Sigmoid colon (tissue), 7 donors: ENCODE results near the gene ABCD3. TPM values are rescaled to one million over a fixed set of nuclear protein-coding genes. Genes with fewer than 3 reads are reported as not detected.

Source experiments
- DNase-seq: peaks from one replicate; pipeline ENCODE4 v3.0.0-alpha.2; 2019
- H3K27ac ChIP-seq, 4 donors: fragments of 200-600 bp; sonication (generic); one replicate each; pipeline ENCODE4 v1.5.1; 2016 to 2019; ENCODE audit warnings: mild to moderate bottlenecking in 1 of 4
- H3K27me3 ChIP-seq, 3 donors: fragments of 200-600 bp; sonication (generic); one replicate each; pipeline ENCODE4 v1.5.1; 2019; ENCODE audit warnings: mild to moderate bottlenecking in 1 of 3
- H3K36me3 ChIP-seq, 4 donors: fragments of 200-600 bp; sonication (generic); one replicate each; pipeline ENCODE4 v1.5.1; 2016 to 2019
- H3K4me1 ChIP-seq, 4 donors: fragments of 200-600 bp; sonication (generic); one replicate each; pipeline ENCODE4 v1.5.1; 2017 to 2019
- H3K4me3 ChIP-seq, 4 donors: fragments of 200-600 bp; sonication (generic); one replicate each; pipeline ENCODE4 v1.5.1; 2017 to 2019; ENCODE audit warnings: mild to moderate bottlenecking in 2 of 4, moderate library complexity in 1 of 4
- H3K9me3 ChIP-seq, 4 donors: fragments of 200-600 bp in 3 of 4; sonication (generic) in 3 of 4; one replicate each; pipeline versions ENCODE4 v1.5.1 to v1.6.1; 2013 to 2019
- EP300 ChIP-seq, 4 donors: sonication (generic); formaldehyde crosslinking; IDR thresholded peaks; one replicate each; pipeline ENCODE4 v1.6.1; 2017; ENCODE audit warnings: antibody characterized with exemption in 4 of 4
- POLR2A ChIP-seq, 2 donors: fragments of 450-650 bp; IDR thresholded peaks; one replicate each; pipeline ENCODE4 v1.6.1; 2016; ENCODE audit warnings: antibody characterized with exemption in 2 of 2, mild to moderate bottlenecking in 2 of 2, moderate library complexity in 2 of 2
- POLR2AphosphoS5 ChIP-seq, 4 donors: sonication (generic); formaldehyde crosslinking; IDR thresholded peaks; one replicate each; pipeline ENCODE4 v1.6.1; 2017; ENCODE audit warnings: antibody characterized with exemption in 4 of 4
- WGBS, 2 donors: extraction: QIAGEN DNeasy Blood & Tissue Kit; methylation state at CpG; one replicate each; pipeline ENCODE4 v1.1.7; 2013; 5-methylcytosine and 5-hydroxymethylcytosine counted together
- intact Hi-C: fragments of 100-400 bp; cut with DNase I; formaldehyde crosslinking; loops from one replicate; pipeline ENCODE4 v1.15.1; 2023
- polyA plus RNA-seq, 3 donors: library from polyadenylated mRNA; stranded (reverse); fragments of 200-250 nt; gene quantifications; one replicate each; pipeline ENCODE4 v1.2.3, GENCODE V29; 2013
- total RNA-seq, 4 donors: library from RNA; depleted of rRNA; stranded (reverse); fragments of >200 nt; gene quantifications; one replicate each; pipeline ENCODE4 v1.1.0, GENCODE V29; 2016
- TF ChIP-seq, protein P1 (sequence below), 4 experiments: fragments of 450-650 bp in 3 of 4; fragments of 200-600 bp in 1 of 4; IDR thresholded peaks; one replicate each; pipeline ENCODE4 v1.5.1; 2016 to 2019; ENCODE audit warnings: antibody characterized with exemption in 4 of 4, mild to moderate bottlenecking in 3 of 4, moderate library complexity in 2 of 4
- donor health status: healthy with polysubstance abuse.
- donor health status: Bipolar disorder and iron deficiency.
- donor health status: healthy.

The ABCD3 gene
- total and polyA plus RNA-seq, 7 donors: 21.0 to 55.6 (median 33.5) TPM

GRCh38 chr1:94383966-94384408 lies 34.2 kb upstream of the ABCD3 start:
- Histone ChIP-seq H3K27me3 (no peaks in the 10 kb centered on the region), H3K4me1 (no peaks in the 10 kb centered on the region), H3K27ac (no peak overlapping the region), H3K4me3 (no peak overlapping the region), H3K9me3 (no peaks in the 10 kb centered on the region), H3K36me3 (no peaks in the 10 kb centered on the region)
- intact Hi-C loops: no loop called here
- DNase-seq: no peak
- no peak for TF ChIP-seq POLR2AphosphoS5 (IDR thresholded peaks at IDR 0.05)
- TF ChIP-seq EP300 (IDR thresholded peaks at IDR 0.05): no peak
- TF ChIP-seq POLR2A (IDR thresholded peaks at IDR 0.05): no peak
- TF ChIP-seq, protein P1, sequence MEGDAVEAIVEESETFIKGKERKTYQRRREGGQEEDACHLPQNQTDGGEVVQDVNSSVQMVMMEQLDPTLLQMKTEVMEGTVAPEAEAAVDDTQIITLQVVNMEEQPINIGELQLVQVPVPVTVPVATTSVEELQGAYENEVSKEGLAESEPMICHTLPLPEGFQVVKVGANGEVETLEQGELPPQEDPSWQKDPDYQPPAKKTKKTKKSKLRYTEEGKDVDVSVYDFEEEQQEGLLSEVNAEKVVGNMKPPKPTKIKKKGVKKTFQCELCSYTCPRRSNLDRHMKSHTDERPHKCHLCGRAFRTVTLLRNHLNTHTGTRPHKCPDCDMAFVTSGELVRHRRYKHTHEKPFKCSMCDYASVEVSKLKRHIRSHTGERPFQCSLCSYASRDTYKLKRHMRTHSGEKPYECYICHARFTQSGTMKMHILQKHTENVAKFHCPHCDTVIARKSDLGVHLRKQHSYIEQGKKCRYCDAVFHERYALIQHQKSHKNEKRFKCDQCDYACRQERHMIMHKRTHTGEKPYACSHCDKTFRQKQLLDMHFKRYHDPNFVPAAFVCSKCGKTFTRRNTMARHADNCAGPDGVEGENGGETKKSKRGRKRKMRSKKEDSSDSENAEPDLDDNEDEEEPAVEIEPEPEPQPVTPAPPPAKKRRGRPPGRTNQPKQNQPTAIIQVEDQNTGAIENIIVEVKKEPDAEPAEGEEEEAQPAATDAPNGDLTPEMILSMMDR (IDR thresholded peaks at IDR 0.05): no peak
- 11 to 51% methylated on average over 4 of the region's 4 CpGs for WGBS, 2 donors

DNA sequence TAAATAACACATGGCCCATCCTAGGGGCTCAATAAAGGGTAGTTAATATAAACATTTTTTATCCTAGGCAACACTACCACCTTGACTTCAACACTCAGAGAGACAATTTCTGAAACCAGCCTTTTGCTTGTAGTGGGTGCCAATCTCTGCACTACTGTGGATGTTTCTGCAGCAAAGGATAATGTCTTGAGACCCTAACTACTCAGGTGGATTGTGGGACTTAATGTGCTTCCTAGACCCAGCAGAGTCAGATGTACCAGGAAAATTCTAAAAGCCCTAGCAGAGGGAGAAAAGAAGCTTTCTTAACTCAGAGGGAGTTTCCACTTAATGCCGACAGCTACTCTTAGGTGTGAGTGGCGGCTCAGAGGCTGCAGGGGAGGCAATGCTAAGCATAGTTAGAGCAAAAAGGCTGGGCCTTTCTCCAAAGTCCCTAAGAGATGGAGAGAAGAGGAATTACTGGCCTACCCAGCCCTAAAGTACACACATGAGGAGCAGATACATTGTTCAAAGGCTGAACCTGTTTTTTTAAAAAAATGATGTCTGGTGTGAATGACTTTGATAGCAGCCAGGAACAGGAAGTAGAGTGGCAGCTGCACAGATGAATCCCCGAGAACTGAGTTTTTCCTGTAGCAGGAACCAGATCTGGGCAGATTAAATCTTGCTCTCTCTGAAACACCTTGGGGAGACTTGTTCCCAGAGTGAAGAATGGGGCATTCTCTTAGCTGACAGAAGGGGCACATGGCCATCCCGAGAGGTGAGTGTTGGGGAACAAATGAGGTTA lies 33.5 kb upstream of the ABCD3 start:
- 13 to 33% methylated on average over 4 of the region's 4 CpGs for WGBS, 2 donors
- TF ChIP-seq EP300 (IDR thresholded peaks at IDR 0.05) (no peak), POLR2A (IDR thresholded peaks at IDR 0.05) (no peak), POLR2AphosphoS5 (IDR thresholded peaks at IDR 0.05) (no peak)
- TF ChIP-seq, protein P1 (IDR thresholded peaks at IDR 0.05): no peak
- DNase-seq: no peak
- H3K27ac ChIP-seq: no peak overlapping the region
- no peaks in the 10 kb centered on the region for H3K9me3 ChIP-seq
- H3K4me3 ChIP-seq: no peak overlapping the region
- H3K36me3 ChIP-seq: no peaks in the 10 kb centered on the region
- H3K4me1 ChIP-seq: no peaks in the 10 kb centered on the region
- H3K27me3 ChIP-seq: no peaks in the 10 kb centered on the region
- intact Hi-C loops: no loop called here

DNA sequence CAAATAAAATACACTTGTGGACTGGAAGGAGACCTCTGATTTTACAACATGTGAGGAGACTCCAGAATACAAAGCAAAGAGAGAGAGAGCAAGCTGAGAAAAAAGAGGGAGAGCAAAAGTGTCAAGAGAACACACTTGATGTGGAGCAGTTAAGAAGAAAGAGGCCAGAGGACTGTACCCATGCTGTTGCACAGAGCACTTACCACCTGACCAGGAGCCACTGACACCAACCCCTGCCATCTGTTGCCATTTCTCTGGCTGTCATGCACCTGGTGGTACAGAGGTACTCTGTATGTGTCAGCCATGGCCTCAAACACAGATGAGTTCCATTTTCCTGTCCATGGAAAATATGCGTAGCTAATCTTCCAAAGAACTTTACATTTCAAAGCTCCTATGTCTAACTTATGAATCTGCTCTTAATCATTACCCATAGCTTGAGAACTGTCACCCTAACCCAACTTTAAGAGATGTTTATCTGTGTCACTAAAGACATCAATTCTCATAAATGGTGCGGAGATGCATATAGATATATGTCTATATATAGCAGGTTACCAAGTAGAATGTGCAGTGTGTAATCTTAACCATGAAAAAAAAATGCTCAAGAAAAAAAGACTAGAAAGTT lies 32.8 kb upstream of the ABCD3 start:
- TF ChIP-seq EP300 (IDR thresholded peaks at IDR 0.05) (no peak), POLR2AphosphoS5 (IDR thresholded peaks at IDR 0.05) (no peak), POLR2A (IDR thresholded peaks at IDR 0.05) (no peak)
- TF ChIP-seq, protein P1 (IDR thresholded peaks at IDR 0.05): no peak
- DNase-seq: no peak
- Histone ChIP-seq H3K27ac (no peak overlapping the region), H3K27me3 (no peaks in the 10 kb centered on the region), H3K36me3 (no peaks in the 10 kb centered on the region), H3K4me3 (no peak overlapping the region), H3K4me1 (no peaks in the 10 kb centered on the region), H3K9me3 (no peaks in the 10 kb centered on the region)
- WGBS, 2 donors: 30 to 61% methylated on average over 2 of the region's 2 CpGs
- intact Hi-C loops: no loop called here

DNA sequence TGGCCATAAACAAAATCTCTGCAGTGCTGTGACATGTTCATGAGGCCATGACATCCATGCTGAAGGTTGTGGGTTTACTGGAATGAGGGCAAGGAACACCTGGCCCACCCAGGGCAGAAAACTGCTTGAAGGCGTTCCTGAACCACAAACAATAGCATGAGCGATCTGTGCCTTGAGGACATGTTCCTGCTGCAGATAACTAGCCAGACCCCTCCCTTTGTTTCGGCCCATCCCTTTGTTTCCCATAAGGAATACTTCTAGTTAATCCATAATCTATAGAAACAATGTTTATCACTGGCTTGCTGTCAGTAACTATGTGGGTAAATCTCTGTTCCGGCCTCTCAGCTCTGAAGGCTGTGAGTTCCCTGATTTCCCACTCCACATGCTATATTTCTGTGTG lies 28.9 kb upstream of the ABCD3 start:
- Histone ChIP-seq H3K4me1 (no peaks in the 10 kb centered on the region), H3K4me3 (no peak overlapping the region), H3K27me3 (no peaks in the 10 kb centered on the region), H3K36me3 (no peaks in the 10 kb centered on the region), H3K27ac (no peak overlapping the region), H3K9me3 (no peaks in the 10 kb centered on the region)
- DNase-seq: no peak
- TF ChIP-seq, protein P1 (IDR thresholded peaks at IDR 0.05): no peak
- no peak for TF ChIP-seq POLR2A (IDR thresholded peaks at IDR 0.05)
- no peak for TF ChIP-seq POLR2AphosphoS5 (IDR thresholded peaks at IDR 0.05)
- TF ChIP-seq EP300 (IDR thresholded peaks at IDR 0.05): no peak
- intact Hi-C loops: no loop called here
- WGBS, 2 donors: 71 to 74% methylated on average over 4 of the region's 4 CpGs
